DLD1 (cell line): ENCODE measurements around the gene MOSPD3.
"Not testable (repeated sequence)": the region's sequence is repeated elsewhere in the genome, so short reads cannot be mapped to it uniquely, and the experiment has no call there.

Experiments
- in situ Hi-C: cut with HindIII; loops from 2 replicates; pipeline ENCODE4 v1.10.0; 2017; ENCODE audit warnings: low sequenced_read_pairs

MOSPD3 gene

GRCh38 chr7:100611983-100612729 is at the start of gene MOSPD3:
MOSPD3 (plus strand) TSS chr7:100612540; CDS start chr7:100612792, 252 bp downstream.
- in situ Hi-C loops = no loop called here

GRCh38 chr7:100563100-100563564 is 49.2 kb upstream of the MOSPD3 start:
- in situ Hi-C loops = no loop called here

GRCh38 chr7:100563809-100564400 is 48.4 kb upstream of the MOSPD3 start:
- in situ Hi-C loops = no loop called here

GRCh38 chr7:100564405-100564804 is 47.9 kb upstream of the MOSPD3 start:
- in situ Hi-C loops = not testable (repeated sequence)

GRCh38 chr7:100565133-100565571 is 47.2 kb upstream of the MOSPD3 start:
- in situ Hi-C loops = no loop called here

GRCh38 chr7:100566018-100566531 is 46.3 kb upstream of the MOSPD3 start:
- in situ Hi-C loops = no loop called here

GRCh38 chr7:100567031-100567730 is 45.2 kb upstream of the MOSPD3 start:
- in situ Hi-C loops = no loop called here

GRCh38 chr7:100567751-100568175 is 44.6 kb upstream of the MOSPD3 start:
- in situ Hi-C loops = no loop called here

- in situ Hi-C loops = no loop called here
These were observed 44.0 kb upstream of the MOSPD3 start for GRCh38 chr7:100568176-100568895.

- in situ Hi-C loops = no loop called here
These were observed 43.2 kb upstream of the MOSPD3 start for GRCh38 chr7:100568896-100569844.

- in situ Hi-C loops = no loop called here
These were observed 41.1 kb upstream of the MOSPD3 start for GRCh38 chr7:100570954-100571828.

- in situ Hi-C loops = no loop called here
These were observed 40.6 kb upstream of the MOSPD3 start for GRCh38 chr7:100571829-100572116.

GRCh38 chr7:100572281-100572948 is 39.9 kb upstream of the MOSPD3 start:
- in situ Hi-C loops = no loop called here

GRCh38 chr7:100572949-100573675 is 39.2 kb upstream of the MOSPD3 start:
- in situ Hi-C loops = no loop called here

- in situ Hi-C loops = no loop called here
These were observed 38.5 kb upstream of the MOSPD3 start, which contains the start of gene SAP25 for GRCh38 chr7:100573691-100574361. SAP25 (minus strand) TSS chr7:100573900; CDS start chr7:100573742, 158 bp downstream.

GRCh38 chr7:100574362-100575205 is 37.8 kb upstream of the MOSPD3 start:
- in situ Hi-C loops = no loop called here
